Hepatocyte (in vitro differentiated cells): ENCODE data around the gene PGPEP1. TPM values are rescaled to one million over a fixed set of nuclear protein-coding genes. Genes with fewer than 3 reads are reported as not detected.

ENCODE experiments used
- DNase-seq: peaks from one replicate; pipeline ENCODE4 v3.0.0-alpha.2; 2016; ENCODE audit warnings: low spot score
- H2AFZ ChIP-seq: fragments of 200-600 bp; sonication (generic); 2 replicates; pipeline ENCODE4 v1.6.0; 2016; ENCODE audit warnings: antibody characterized with exemption, mild to moderate bottlenecking
- H3K27ac ChIP-seq: fragments of 200-600 bp; sonication (generic); 2 replicates; pipeline ENCODE4 v1.5.1; 2016; ENCODE audit warnings: mild to moderate bottlenecking
- H3K27me3 ChIP-seq: fragments of 200-600 bp; sonication (generic); 2 replicates; pipeline ENCODE4 v1.6.1; 2016
- H3K36me3 ChIP-seq: fragments of 200-600 bp; sonication (generic); replicated peaks from 2 replicates; pipeline ENCODE4 v1.5.1; 2016; ENCODE audit warnings: low read depth; ENCODE audit not compliant: insufficient read depth
- H3K4me1 ChIP-seq: fragments of 200-600 bp; sonication (generic); 2 replicates; pipeline ENCODE4 v1.5.1; 2016; ENCODE audit warnings: mild to moderate bottlenecking, moderate library complexity; ENCODE audit not compliant: insufficient read depth
- H3K4me2 ChIP-seq: fragments of 200-600 bp; sonication (generic); 2 replicates; pipeline ENCODE4 v1.6.0; 2016
- H3K4me3 ChIP-seq: fragments of 200-600 bp; sonication (generic); 2 replicates; pipeline ENCODE4 v1.5.1; 2016; ENCODE audit warnings: mild to moderate bottlenecking
- H3K79me2 ChIP-seq: fragments of 200-600 bp; sonication (generic); 2 replicates; pipeline ENCODE4 v1.6.0; 2017; ENCODE audit warnings: mild to moderate bottlenecking
- H3K9me2 ChIP-seq: fragments of 200-600 bp; sonication (generic); replicated peaks from 2 replicates; pipeline ENCODE4 v1.6.0; 2017; ENCODE audit warnings: mild to moderate bottlenecking; ENCODE audit not compliant: insufficient read depth
- H3K9me3 ChIP-seq: fragments of 200-600 bp; sonication (generic); 2 replicates; pipeline ENCODE4 v1.5.1; 2016; ENCODE audit warnings: low read depth, mild to moderate bottlenecking
- H4K20me1 ChIP-seq: fragments of 200-600 bp; sonication (generic); 2 replicates; pipeline ENCODE4 v1.6.0; 2016; ENCODE audit warnings: mild to moderate bottlenecking; ENCODE audit not compliant: insufficient read depth, poor library complexity, severe bottlenecking
- CTCF ChIP-seq: fragments of 200-600 bp; sonication (generic); IDR thresholded peaks from 2 replicates; pipeline ENCODE4 v1.5.1; 2016; ENCODE audit warnings: antibody characterized with exemption, mild to moderate bottlenecking; ENCODE audit not compliant: poor library complexity
- EZH2 ChIP-seq: fragments of 200-600 bp; sonication (generic); IDR thresholded peaks from 2 replicates; pipeline ENCODE4 v1.6.1; 2016; ENCODE audit warnings: antibody characterized with exemption, mild to moderate bottlenecking, borderline replicate concordance
- EZH2phosphoT487 ChIP-seq: fragments of 200-600 bp; sonication (generic); IDR thresholded peaks from one replicate; pipeline ENCODE4 v1.6.1; 2018; ENCODE audit warnings: antibody characterized with exemption, mild to moderate bottlenecking, low read depth, moderate library complexity; ENCODE audit not compliant: unreplicated experiment, severe bottlenecking
- WGBS: methylation state at CpG from one replicate; pipeline ENCODE4 v1.1.6; 2016; ENCODE audit warnings: low lambda C conversion rate; ENCODE audit errors: missing lambda C conversion rate; 5-methylcytosine and 5-hydroxymethylcytosine counted together
- polyA plus RNA-seq: library from polyadenylated mRNA; unstranded; fragments of >200 nt; fragmentation: Nextera tagmentation; extraction: Ambion mirVana; gene quantifications from 2 replicates; pipeline ENCODE4 v1.2.1, GENCODE V29; 2016
- total RNA-seq: library from RNA; depleted of rRNA; stranded (reverse); fragments of >200 nt; gene quantifications from 2 replicates; pipeline ENCODE4 v1.2.3, GENCODE V29; 2014

The PGPEP1 gene
- total and polyA plus RNA-seq, 2 experiments from 2014 or later, result 26.8 to 36.1 TPM

DNA sequence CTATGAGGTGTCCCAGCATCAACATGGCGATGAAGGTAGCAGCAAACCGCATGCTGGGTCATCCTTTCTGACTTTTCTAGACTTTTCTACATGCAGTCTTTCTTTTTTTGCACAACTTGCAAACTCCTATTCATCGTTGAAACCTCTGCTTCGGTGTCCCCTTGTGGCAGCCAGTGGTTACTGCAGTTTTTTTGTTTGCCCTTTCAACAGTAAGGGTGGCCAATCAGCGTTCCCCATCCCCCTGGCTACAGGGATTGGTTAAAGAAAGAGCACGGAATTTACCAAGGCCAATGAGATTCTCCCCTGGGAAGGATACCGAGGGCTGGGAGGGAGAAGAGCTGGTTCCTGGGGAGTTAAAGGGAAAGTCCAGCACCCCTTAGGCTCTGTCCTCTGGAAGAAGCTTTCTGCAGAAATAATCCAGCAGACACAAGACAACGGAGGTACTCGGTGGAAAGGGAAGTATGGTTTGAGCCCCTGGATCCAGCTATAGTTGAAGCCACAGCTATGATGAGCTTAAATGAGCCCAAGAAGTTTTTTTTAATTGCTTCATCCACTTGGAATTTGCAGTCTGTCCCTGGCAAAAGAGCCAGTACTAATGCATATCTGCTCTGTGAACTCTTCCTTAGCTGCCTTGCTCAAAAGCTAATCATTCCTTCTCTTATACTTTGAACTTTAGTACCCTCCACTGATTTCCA is 11.9 kb upstream of the PGPEP1 start:
- WGBS, result 6% methylated on average over 9 of the region's 9 CpGs
- Histone ChIP-seq H3K4me2 (peak overlapping the region; percentile 67), H3K79me2 (no peaks in the 10 kb centered on the region), H3K27ac (peak overlapping the region; percentile 45), H3K4me1 (peaks cover 16% of the 10 kb centered on the region), H3K4me3 (no peak overlapping the region), H4K20me1 (no peaks in the 10 kb centered on the region), H3K36me3 (no peaks in the 10 kb centered on the region), H3K27me3 (no peaks in the 10 kb centered on the region), H3K9me3 (no peaks in the 10 kb centered on the region), H3K9me2 (no peaks in the 10 kb centered on the region), H2AFZ (peak overlapping the region; percentile 4)
- peak; percentile 85 for TF ChIP-seq CTCF
- TF ChIP-seq EZH2, result no peak
- DNase-seq, result peak; percentile 96

- H3K27me3 ChIP-seq, result no peaks in the 10 kb centered on the region
- H3K36me3 ChIP-seq, result no peaks in the 10 kb centered on the region
- peak overlapping the region; percentile 4 for H2AFZ ChIP-seq
- no peaks in the 10 kb centered on the region for H3K9me3 ChIP-seq
- peak overlapping the region; percentile 45 for H3K27ac ChIP-seq
- H3K9me2 ChIP-seq, result no peaks in the 10 kb centered on the region
- TF ChIP-seq EZH2phosphoT487, result no peak
- TF ChIP-seq CTCF, result no peak
- no peak for TF ChIP-seq EZH2
- H4K20me1 ChIP-seq, result no peaks in the 10 kb centered on the region
- DNase-seq, result no peak
- H3K4me3 ChIP-seq, result no peak overlapping the region
- 87% methylated on average over 6 of the region's 6 CpGs for WGBS
- H3K79me2 ChIP-seq, result no peaks in the 10 kb centered on the region
- H3K4me1 ChIP-seq, result peaks cover 11% of the 10 kb centered on the region
- H3K4me2 ChIP-seq, result peak overlapping the region; percentile 67
These were observed 11.4 kb upstream of the PGPEP1 start for GRCh38 chr19:18329035-18329376.

DNA sequence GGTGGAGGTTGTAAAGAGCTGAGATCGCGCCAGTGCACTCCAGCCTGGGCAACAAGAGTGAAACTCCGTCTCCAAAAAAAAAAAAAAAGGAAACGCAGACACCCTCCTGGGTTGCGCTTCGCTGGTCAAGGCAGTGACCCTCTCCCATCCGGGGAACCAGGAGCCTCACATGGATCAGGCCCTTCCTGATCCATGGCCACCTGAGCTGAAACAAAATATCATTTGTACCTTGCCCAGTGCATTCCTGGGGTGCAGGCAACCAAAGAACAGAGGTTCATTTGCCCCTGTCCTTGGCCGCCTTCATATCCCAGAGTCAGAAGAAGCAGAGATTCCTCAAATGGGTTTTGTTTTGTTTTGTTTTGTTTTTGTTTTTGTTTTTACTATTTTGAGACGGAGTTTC is 9.5 kb upstream of the PGPEP1 start:
- H3K4me1 ChIP-seq, result peaks cover 7% of the 10 kb centered on the region
- no peak for DNase-seq
- no peak for TF ChIP-seq CTCF
- TF ChIP-seq EZH2phosphoT487, result no peak
- no peak for TF ChIP-seq EZH2
- H3K36me3 ChIP-seq, result no peaks in the 10 kb centered on the region
- H3K4me3 ChIP-seq, result no peak overlapping the region
- no peaks in the 10 kb centered on the region for H3K79me2 ChIP-seq
- no peaks in the 10 kb centered on the region for H3K9me2 ChIP-seq
- H2AFZ ChIP-seq, result no peak overlapping the region
- H3K9me3 ChIP-seq, result no peaks in the 10 kb centered on the region
- no peaks in the 10 kb centered on the region for H4K20me1 ChIP-seq
- H3K27ac ChIP-seq, result no peak overlapping the region
- H3K4me2 ChIP-seq, result no peak overlapping the region
- no peaks in the 10 kb centered on the region for H3K27me3 ChIP-seq
- 88% methylated on average over 8 of the region's 9 CpGs for WGBS
